ENCODE results near the gene DRG1.
"Not testable (repeated sequence)": the region's sequence is repeated elsewhere in the genome, so short reads cannot be mapped to it uniquely, and the experiment has no call there.

DRG1 gene

DNA sequence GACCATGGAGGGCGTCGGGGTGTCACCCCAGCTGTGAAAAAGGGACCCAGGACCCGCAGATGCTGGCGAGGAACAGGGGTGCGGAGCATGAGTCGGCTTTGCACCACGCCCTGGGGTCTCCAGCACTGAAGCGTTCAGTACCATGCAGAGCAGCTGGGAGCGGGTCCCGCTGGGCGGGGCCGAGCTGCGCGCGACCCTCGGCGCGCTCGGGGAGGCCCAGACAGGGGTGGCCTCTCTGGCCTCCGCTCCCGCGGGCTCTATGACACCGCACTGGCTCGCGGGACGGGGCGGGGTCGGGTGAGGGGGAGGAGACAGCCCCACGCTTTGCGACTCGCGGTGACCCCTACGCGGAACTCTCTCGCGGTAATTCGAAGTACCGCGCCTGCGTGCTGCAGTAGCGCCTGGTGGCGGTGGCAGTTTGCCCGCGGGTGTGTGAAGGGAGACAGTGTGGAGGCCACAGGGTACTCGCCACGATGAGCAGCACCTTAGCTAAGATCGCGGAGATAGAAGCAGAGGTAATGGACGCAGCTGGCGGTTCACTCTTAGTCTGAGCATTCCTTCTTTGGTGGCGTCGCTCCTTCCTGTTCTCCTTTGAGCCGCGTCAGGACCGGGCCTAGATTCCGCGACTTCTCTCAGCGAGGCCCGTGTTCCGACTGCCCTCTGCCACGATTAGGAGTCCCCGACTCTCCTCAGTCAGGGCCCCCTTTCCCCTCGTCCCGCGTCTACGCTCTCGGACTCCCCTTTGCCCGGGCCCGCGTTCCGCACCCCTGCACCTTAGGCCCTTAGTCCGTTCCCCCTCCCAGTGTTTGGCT, at the start of gene DRG1:
TSS of gene DRG1 (plus strand) at position 394 of the 812 bp plus-strand sequence. CDS start at position 474, 80 bp downstream.
- peak; percentile 98 for DNase-seq

- no peak for DNase-seq
Measured at GRCh38 chr22:31349960-31350359, 49.4 kb upstream of the DRG1 start.

GRCh38 chr22:31350410-31350863, 49.0 kb upstream of the DRG1 start:
- DNase-seq, result no peak

- no peak for DNase-seq
Measured at GRCh38 chr22:31354515-31354914, 44.9 kb upstream of the DRG1 start.

GRCh38 chr22:31360029-31360428, 39.4 kb upstream of the DRG1 start:
- no peak for DNase-seq

DNA sequence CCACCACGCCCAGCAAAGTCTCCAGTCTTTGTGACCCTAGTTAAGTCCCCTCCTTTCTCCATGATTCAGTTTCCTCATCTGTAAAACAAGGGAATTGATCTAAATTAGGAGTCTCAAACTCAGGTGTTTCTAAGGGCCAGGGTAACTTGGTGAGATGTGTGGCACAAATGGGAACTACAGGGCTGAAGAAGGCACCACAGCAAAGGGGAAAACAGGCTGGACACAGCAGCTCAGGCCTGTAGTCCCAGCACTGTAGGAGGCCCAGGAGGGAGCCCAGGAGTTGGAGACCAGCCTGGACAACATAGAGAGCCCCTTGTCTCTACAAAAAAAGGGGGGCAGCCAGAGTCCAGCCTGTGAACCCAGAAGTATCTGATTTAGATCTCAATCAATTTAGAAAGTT, 37.7 kb upstream of the DRG1 start:
- DNase-seq, result no peak

GRCh38 chr22:31363885-31364465, 35.4 kb upstream of the DRG1 start:
- DNase-seq, result no peak

DNA sequence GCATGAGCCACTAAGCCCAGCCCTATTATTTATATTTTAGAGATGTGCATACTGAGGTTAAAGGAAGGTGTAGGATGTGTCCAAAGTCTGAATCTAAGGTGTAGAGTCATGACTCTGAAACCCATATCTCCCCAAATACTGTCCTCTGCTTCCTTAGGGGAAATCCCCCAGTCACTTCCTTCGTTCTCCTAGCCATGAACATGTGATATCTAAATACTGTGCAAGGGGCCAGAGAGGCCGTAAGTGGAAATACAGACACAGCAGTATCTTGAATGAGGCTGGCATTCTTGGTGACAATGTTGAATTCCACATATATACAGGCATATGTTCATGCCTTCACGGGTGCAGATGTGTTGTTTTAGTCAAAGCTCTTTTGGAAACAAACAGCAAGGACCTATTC, 32.0 kb upstream of the DRG1 start:
- no peak for DNase-seq

GRCh38 chr22:31377612-31378011, 21.8 kb upstream of the DRG1 start:
- no peak for DNase-seq

DNA sequence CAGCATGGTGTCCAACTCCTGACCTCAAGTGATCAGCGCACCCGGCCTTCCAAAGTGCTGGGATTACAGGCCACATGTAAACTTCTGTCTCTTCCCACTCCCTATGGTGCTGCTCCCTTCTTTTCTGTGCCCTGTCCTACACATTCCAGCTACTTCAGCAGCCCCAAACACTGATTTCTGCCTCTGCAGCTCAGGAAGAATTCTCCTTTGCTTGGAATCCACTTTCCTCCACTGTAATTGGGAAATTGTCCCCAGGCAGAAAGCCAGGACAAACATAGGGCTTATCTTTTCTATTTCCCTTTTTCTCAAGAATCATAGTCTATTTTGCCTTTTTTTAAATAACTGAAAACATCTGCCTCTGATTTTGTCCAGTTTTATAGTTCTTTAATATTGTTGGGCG, 21.3 kb upstream of the DRG1 start:
- no peak for DNase-seq

- not testable (repeated sequence) for DNase-seq
Measured at GRCh38 chr22:31378651-31379050, 20.8 kb upstream of the DRG1 start.

GRCh38 chr22:31393893-31394292, 5.5 kb upstream of the DRG1 start:
- no peak for DNase-seq

DNA sequence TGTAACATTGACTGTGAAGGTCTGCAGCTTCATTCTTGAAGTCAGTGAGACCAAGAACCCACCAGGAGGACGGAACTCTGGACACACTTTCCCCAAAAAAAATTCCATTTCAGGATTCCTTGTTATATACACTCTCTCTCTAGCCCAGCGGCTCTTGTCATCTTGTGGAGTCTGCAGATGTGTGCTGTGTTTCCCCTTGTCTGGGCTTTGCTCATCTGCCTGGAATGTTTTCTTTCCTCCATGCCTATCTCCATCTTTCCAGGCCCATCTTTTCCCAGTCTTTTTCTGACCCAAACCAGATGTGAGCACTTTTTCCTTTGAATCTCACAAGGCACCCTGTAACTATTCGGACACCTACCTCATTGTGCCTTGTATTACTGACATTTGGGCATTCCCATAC, 5.1 kb upstream of the DRG1 start:
- DNase-seq, result no peak

DNA sequence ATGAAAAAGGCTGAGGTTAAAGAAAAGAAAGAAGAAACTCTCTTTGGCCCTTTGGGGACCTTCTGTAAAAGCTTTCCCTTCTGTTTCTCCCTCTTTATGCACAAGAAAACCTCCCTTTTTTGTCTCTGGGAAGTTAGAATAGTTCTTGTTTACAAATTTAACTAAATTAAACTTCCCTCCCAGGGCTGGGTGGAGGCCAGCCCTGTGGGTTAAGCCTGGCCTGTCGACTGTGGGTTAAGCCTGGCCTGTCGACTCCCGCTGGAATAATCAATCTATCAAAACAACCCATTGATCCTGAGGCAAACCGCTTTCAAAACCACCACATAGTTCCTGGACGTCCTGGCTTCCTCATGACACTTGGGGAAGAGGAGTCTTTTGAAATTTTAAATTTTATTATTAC, 1.2 kb upstream of the DRG1 start:
- no peak for DNase-seq

DNA sequence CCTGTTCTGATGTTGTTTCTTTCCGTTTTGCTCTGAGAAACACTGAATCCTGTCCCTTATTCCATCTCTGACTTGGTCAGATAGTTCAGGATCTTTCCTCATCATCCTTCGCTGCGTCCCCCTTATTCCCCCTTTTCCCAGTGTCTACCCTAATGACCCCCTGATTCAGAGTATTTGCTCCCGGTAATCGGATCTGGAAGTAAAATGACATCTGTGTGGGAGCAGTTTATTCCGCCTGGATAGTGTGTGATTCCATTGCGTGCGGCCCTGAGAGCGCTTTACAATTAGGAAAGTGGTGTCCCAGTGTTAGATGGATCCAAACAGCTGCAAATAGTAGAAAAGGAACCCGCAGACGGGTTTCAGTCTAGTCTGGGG, 606 bp downstream of the DRG1 start:
- DNase-seq, result no peak

GRCh38 chr22:31402350-31402749, 2.9 kb downstream of the DRG1 start:
- not testable (repeated sequence) for DNase-seq

DNA sequence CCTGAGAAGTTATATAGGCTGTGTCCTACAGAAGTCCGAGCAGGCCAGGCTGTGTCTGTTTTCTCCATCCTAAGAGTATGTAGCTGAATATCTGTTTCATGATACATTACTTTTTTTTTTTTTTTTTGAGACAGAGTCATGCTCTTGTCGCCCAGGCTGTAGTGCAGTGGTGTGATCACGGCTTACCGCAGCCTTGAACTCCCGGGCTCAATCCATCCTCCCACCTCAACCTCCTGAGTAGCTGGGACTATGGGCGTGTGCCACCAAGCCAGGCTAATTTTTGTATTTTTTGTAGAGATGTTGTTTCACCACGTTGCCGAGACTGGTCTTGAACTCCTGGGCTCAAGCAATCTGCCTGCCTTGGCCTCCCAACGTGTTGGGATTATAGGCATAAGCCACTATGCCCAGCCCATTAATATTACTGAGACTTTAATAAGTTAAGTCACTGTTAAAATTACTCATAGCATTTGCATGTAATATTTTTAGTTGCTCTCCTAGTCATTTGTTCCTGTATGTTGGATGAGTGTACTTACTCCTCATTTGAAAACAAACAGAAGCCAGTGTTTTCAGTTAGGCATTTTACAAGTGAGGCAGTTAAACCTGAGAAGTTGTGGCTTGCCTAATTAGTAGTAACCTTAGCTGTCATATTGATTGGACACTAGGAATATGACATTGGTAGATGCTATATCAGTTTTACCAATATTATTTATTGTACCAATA, 26.1 kb downstream of the DRG1 start:
- DNase-seq, result no peak

GRCh38 chr22:31431950-31432349, 32.5 kb downstream of the DRG1 start:
- DNase-seq, result no peak

DNA sequence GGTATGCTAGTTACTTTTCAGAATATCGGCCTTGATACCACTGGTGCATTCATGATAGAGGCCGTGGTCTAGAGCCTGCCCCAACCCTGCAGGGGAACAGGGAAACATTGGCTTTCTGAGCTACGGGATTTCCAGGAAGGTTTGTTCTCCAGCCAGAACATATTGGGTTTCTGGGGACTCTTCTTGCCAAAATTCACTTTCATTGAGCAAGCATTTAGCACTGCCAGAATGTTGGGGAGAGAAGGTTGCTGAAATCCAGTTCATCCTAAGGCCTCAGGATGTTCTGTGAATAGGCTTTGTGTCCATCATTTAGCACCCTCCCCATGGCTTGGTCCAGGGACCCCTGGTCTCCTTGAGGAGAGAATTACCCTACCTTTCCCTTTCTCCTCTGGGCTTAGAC, 36.7 kb downstream of the DRG1 start:
- no peak for DNase-seq

DNA sequence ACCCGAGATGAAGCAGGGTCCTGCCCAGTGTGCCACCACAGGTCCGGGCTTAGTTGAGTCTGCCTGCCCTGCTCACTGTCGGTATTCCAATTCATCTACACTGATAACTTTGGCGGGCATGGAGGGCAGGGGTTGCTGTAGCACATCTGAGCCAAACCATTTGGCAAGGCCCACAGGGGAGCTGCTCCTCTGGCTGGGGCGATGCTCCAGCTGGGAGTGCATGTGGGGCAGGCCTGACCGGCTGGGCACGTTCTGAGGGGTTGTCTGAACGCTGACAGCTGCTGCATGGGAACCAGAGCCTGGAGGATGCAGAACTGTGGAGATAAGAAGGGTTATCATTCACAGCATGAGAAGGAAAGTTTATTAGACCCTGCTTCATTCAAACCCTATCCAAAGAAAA, 40.4 kb downstream of the DRG1 start:
- DNase-seq, result no peak

- DNase-seq, result no peak
Measured at GRCh38 chr22:31440681-31441080, 41.3 kb downstream of the DRG1 start.

DNA sequence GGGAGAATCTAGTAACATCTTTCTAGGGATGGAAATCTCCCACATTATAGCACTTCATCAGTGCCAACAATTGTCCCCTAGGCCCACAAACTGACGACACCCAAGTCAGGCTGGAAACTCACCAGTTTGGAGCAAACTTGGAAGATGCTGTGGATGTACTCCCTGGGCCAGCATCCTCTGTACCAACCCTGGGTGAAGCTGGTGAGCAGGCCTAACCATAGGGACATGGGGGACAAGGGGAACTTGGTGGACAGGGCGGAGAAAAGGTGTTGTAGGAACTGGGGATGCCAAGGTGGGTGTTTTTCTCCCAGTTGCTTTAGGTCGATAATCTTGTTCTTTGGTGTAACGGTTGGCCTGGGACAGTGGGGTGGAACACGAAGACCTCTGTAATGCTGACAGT, 42.2 kb downstream of the DRG1 start:
- no peak for DNase-seq

DNA sequence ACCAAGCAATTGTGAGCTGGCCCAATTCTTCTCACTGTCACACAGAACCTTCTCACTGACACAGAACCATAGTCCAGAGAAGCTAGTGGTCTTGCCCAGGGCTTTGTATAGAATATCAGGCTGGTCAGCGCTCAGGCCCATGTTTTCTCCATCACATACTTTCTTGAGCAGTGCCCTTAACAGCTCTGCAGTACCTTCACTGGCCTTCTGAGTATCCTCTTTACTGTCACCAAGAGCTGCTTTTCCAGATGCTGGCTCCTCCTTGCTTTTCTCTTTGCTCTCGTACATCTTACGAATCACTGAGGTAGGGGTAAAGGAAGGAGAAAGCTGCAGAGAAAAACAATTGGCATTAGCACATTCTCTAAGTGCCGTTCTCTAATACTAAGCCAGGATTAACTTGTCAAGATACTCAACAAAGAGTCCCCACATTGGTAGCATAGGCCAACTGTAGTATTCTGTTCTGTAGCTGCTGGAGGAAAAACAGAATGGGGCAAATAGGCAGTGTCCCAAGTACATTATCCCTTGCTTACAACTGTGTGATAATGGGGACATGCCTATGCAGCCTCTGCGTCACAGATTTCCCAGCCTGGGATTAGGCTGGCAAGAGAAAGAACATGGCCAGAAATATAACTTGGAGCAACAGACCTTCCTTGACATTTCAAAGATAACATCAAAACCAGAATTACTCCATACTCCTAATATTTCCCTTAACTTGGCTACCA, 43.5 kb downstream of the DRG1 start:
- DNase-seq, result no peak
